Measurements from ENCODE around the gene CNN1.

DNA sequence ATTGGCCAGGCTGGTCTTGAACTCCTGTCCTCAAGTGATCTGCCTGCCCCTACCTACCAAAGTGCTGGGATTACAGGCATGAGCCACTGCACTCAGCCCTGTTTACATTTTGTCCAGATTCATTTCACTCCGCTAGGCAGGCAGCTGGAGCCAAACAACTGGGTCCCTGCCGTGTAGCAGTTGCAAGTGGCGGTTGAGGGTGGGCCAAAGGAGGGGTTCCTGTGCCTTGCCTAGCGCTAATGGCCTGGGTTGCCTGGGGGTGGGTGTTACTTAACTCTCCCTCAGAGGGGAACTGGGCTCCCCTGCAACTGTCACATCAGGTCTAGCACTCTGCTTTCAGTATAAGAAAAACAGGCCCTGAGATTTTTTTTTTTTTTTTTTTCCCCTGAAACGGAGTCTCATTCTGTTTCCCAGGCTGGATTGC lies 31.4 kb downstream of the CNN1 start:
- TF ChIP-seq GATA2 (IDR thresholded peaks at IDR 0.05; ENCODE audit: low read depth, low read length), result no peak
- TF ChIP-seq GATA3 (IDR thresholded peaks at IDR 0.05; ENCODE audit: low read depth, low read length), result no peak

All from SH-SY5Y (cell line).